GM18507 (cell line): ENCODE data around the gene ZNF93.
"Not testable (repeated sequence)": the region's sequence is repeated elsewhere in the genome, so short reads cannot be mapped to it uniquely, and the experiment has no call there.

Experiments used
- DNase-seq: peaks from one replicate; pipeline ENCODE4 v3.0.0; 2011; ENCODE audit warnings: low read depth; ENCODE audit not compliant: insufficient read length; ENCODE audit errors: extremely low spot score
- FAIRE-seq: peaks from 2 replicates; lab custom pipeline; 2011; peaks lifted over from hg19 to GRCh38; lab: Jason Lieb, UNC

The ZNF93 gene

GRCh38 chr19:19900729-19901444 is at the start of gene ZNF93:
ZNF93 (plus strand) TSS chr19:19900946; CDS start chr19:19901089, 143 bp downstream.
- FAIRE-seq (peak; percentile 72), DNase-seq (peak; percentile 26)

GRCh38 chr19:19851740-19852139 is 49.0 kb upstream of the ZNF93 start:
- not testable (repeated sequence) for FAIRE-seq, DNase-seq

GRCh38 chr19:19858751-19859150 is 42.0 kb upstream of the ZNF93 start:
- FAIRE-seq (no peak), DNase-seq (no peak)

- FAIRE-seq (no peak), DNase-seq (no peak)
Measured at GRCh38 chr19:19860756-19861390, 39.9 kb upstream of the ZNF93 start.

- DNase-seq (peak; percentile 78), FAIRE-seq (peak; percentile 94)
Measured at GRCh38 chr19:19865750-19866610, 34.8 kb upstream of the ZNF93 start, which contains the start of gene ZNF253. ZNF253 (plus strand) TSS chr19:19865882; CDS start chr19:19865997, 115 bp downstream.

GRCh38 chr19:19866611-19867248 is 34.0 kb upstream of the ZNF93 start:
- FAIRE-seq (no peak), DNase-seq (peak; percentile 7)

- not testable (repeated sequence) for DNase-seq, FAIRE-seq
Measured at GRCh38 chr19:19870086-19870485, 30.7 kb upstream of the ZNF93 start.

GRCh38 chr19:19871932-19872331 is 28.8 kb upstream of the ZNF93 start:
- FAIRE-seq (no peak), DNase-seq (no peak)

- DNase-seq: no peak
- no peak for FAIRE-seq
Measured at GRCh38 chr19:19873381-19873780, 27.4 kb upstream of the ZNF93 start.

GRCh38 chr19:19877724-19878123 is 23.0 kb upstream of the ZNF93 start:
- no peak for DNase-seq
- no peak for FAIRE-seq

GRCh38 chr19:19884583-19884982 is 16.2 kb upstream of the ZNF93 start:
- no peak for FAIRE-seq
- no peak for DNase-seq

GRCh38 chr19:19892055-19892941 is 8.4 kb upstream of the ZNF93 start:
- peak; percentile 38 for FAIRE-seq

GRCh38 chr19:19900139-19900728 is 512 bp upstream of the ZNF93 start:
- no peak for FAIRE-seq
- no peak for DNase-seq

More at GRCh38 chr19:19892055-19892941, 8.4 kb upstream of the ZNF93 start:
- not testable (repeated sequence) for DNase-seq

- FAIRE-seq, DNase-seq: not testable (repeated sequence)
Measured at GRCh38 chr19:19907551-19907950, 6.8 kb downstream of the ZNF93 start.

GRCh38 chr19:19909654-19910053 is 8.9 kb downstream of the ZNF93 start:
- no peak for FAIRE-seq
- DNase-seq: no peak

- no peak for DNase-seq
- no peak for FAIRE-seq
Measured at GRCh38 chr19:19911150-19911549, 10.4 kb downstream of the ZNF93 start.

- FAIRE-seq: no peak
- DNase-seq: no peak
Measured at GRCh38 chr19:19914596-19914995, 13.8 kb downstream of the ZNF93 start.

GRCh38 chr19:19930417-19930816 is 29.7 kb downstream of the ZNF93 start:
- FAIRE-seq: not testable (repeated sequence)

More at GRCh38 chr19:19930417-19930816, 29.7 kb downstream of the ZNF93 start:
- not testable (repeated sequence) for DNase-seq
